GM12891 (cell line): ENCODE results near the gene THADA.

Experiments
- DNase-seq: peaks from one replicate; pipeline ENCODE4 v3.0.0; 2011; ENCODE audit warnings: low spot score; ENCODE audit not compliant: insufficient read length
- FAIRE-seq: peaks from 2 replicates; lab custom pipeline; 2011; peaks lifted over from hg19 to GRCh38; lab: Jason Lieb, UNC
- PAX5 ChIP-seq: IDR thresholded peaks from 2 replicates; pipeline ENCODE4 v1.6.1; 2011; ENCODE audit warnings: low read length, moderate library complexity, mild to moderate bottlenecking; ENCODE audit not compliant: insufficient read depth, severe bottlenecking
- POLR2A ChIP-seq: IDR thresholded peaks from 2 replicates; pipeline ENCODE4 v1.6.1; 2011; ENCODE audit warnings: low read depth, low read length, control low read depth
- POLR2AphosphoS5 ChIP-seq: IDR thresholded peaks from 2 replicates; pipeline ENCODE4 v1.6.1; 2011; ENCODE audit warnings: low read depth, low read length, control low read depth
- POU2F2 ChIP-seq: IDR thresholded peaks from 2 replicates; pipeline ENCODE4 v1.6.1; 2011; ENCODE audit warnings: low read depth, mild to moderate bottlenecking, control low read depth, low read length, moderate library complexity
- SPI1 ChIP-seq: IDR thresholded peaks from 2 replicates; pipeline ENCODE4 v1.6.1; 2011; ENCODE audit warnings: low read depth, low read length, control low read depth
- TAF1 ChIP-seq: IDR thresholded peaks from 2 replicates; pipeline ENCODE4 v1.6.1; 2011; ENCODE audit warnings: low read depth, low read length, control low read depth

Gene THADA

DNA sequence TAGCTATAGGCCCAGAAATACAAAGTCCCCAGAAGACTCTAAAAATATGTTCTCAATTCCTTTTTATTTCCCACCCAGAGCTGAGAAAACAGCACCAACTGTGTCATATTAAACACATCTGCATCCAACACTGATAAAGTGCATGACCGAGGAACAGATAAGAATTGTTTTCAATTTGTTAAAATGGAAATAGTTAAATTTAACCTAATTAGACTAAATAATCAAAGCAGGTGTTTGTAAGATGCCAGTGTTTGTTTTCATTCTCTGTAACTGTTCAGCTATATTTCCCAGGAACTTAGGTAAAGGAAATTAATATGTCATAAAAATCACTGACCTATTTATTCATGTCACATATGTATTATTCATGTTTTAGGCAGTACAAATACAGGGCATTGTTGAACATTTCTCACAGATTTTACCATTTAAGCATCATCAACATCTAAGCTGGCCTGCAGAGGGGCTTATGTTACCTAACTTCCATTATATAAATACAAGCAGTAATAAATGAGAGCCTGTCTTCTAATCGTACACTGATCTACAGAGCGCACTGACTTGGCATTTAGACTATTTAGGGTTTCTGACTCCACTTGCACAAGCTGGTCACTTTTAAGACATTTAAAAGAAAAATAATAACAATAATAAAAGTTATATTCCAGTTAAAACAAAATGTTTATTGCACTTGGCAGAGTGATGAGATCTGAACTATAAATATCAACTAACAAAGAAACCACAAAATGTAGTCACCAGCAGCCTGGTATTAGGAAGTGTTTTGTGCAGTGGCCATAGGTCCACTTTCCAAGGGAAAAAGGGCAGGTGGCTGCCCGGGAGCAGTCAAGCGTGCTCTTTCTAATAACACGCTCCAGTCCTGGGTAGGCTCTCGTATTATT lies 282.8 kb downstream of the THADA start:
- peak; percentile 9 for FAIRE-seq
- no peak for TF ChIP-seq TAF1
- TF ChIP-seq POLR2A: no peak
- no peak for TF ChIP-seq POU2F2
- no peak for TF ChIP-seq POLR2AphosphoS5
- TF ChIP-seq SPI1: no peak
- DNase-seq: no peak

GRCh38 chr2:43311276-43311675 lies 284.6 kb downstream of the THADA start:
- DNase-seq (no peak), FAIRE-seq (no peak)
- TF ChIP-seq TAF1 (no peak), POLR2AphosphoS5 (no peak), SPI1 (no peak), PAX5 (no peak), POLR2A (no peak), POU2F2 (no peak)

DNA sequence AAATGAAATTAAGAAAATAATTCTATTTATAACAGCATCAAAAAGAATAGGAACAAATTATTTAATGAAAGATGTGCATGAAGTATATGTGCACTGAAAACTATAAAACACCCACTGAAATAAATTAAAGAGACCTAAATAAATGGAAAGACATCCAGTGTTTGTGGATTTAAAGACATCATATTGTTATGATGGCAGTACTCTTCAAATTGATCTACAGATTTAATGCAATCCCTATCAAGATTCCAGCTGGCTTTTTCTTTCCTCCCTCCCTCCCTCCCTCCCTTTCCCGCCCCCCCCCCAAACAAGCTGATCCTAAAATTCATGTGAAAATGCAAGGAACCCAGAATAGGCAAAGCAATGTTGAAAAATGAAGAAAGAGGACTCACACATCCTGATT lies 285.9 kb downstream of the THADA start:
- no peak for TF ChIP-seq POU2F2
- FAIRE-seq: no peak
- DNase-seq: no peak

DNA sequence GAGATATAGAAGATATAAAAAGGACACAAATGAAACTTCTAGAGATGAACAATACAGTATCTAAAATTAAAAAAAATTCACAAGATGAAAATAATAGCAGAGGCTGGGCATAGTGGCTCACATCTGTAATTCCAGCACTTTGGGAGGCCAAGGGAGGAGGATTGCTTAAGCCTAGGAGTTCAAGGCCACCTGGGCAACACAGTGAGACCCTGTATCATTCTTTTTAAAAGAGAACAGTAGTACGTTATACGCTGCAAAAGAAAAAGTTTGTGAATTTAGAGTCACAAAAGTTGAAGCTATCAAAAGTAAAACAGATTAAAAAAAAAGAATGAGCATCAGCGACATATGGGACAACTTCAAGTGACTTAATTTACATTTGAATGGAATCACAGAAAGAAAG lies 287.9 kb downstream of the THADA start:
- TF ChIP-seq POU2F2: no peak
- no peak for TF ChIP-seq POLR2A
- no peak for TF ChIP-seq SPI1
- no peak for TF ChIP-seq TAF1
- no peak for TF ChIP-seq POLR2AphosphoS5
- no peak for TF ChIP-seq PAX5
- no peak for FAIRE-seq
- DNase-seq: no peak

DNA sequence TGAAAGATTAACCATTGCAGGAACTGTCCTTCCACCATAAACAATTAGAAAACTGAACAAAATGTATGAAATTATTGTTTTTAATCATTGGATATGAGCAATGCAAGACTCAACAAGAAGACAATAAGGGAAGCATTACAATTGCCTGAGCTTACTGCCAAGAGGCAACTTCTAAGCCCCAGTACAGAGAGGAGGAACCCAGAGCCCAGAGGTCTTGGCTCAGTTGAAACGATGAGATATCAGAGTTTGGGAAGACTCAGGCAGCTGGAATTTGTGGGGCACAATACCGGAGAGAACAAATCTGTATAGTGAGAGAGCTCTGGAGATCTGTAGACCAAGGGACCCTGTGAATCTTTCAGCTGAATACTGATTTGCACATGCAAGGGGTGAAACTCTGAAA lies 288.8 kb downstream of the THADA start:
- TF ChIP-seq PAX5 (no peak), TAF1 (no peak), POLR2A (no peak), POLR2AphosphoS5 (no peak), SPI1 (no peak), POU2F2 (no peak)
- DNase-seq (no peak), FAIRE-seq (no peak)

DNA sequence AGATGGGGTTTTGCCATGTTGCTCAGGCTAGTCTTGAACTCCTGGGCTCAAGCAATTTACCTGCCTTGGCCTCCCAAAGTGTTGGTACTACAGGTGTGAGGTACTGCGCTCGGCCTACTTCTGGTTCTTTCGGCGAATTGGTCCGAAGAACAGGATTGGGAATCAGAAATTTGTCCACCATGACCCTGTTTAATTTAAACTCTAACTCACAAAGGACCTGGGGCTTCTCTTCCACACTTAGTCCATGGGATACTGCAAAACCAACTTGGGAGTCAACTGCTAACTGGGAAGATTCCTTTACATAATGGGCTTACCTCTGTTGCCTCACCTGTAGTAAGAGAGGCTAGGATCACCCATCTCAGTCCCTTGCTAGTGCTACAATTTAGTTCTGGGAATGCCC lies 289.6 kb downstream of the THADA start:
- FAIRE-seq (no peak), DNase-seq (no peak)
- TF ChIP-seq SPI1: no peak
- no peak for TF ChIP-seq POLR2AphosphoS5
- no peak for TF ChIP-seq PAX5
- no peak for TF ChIP-seq TAF1
- no peak for TF ChIP-seq POLR2A
- TF ChIP-seq POU2F2: no peak

- FAIRE-seq (no peak), DNase-seq (no peak)
- TF ChIP-seq SPI1 (peak; percentile 29; the same call in 1 of the 2 replicates), POLR2AphosphoS5 (no peak), POU2F2 (no peak), POLR2A (no peak), TAF1 (no peak), PAX5 (no peak)
Measured at GRCh38 chr2:43305517-43305916, 290.3 kb downstream of the THADA start.

GRCh38 chr2:43305012-43305411 lies 290.8 kb downstream of the THADA start:
- no peak for DNase-seq
- FAIRE-seq: no peak
- TF ChIP-seq TAF1: no peak
- no peak for TF ChIP-seq POU2F2
- no peak for TF ChIP-seq PAX5

DNA sequence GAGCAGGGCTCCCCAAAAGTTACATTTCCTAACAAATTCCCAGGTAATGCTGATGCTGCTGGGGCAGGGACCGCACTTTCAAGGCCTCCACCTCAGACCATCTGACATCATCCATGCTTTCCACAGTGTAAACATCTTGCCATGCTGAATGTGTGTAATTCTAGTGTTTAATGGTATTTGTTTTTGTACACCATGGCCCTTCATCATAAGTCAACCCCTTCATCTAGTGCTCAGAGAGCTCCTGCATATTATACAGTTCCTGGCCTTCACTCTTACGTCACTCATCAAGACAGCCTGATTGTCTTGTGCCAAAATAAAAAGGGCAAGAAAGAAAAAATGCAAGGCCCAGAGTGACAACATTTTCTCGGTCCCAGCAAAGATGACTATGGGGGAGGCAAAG lies 291.9 kb downstream of the THADA start:
- TF ChIP-seq POLR2AphosphoS5: no peak
- TF ChIP-seq TAF1: no peak
- no peak for TF ChIP-seq POU2F2
- no peak for TF ChIP-seq PAX5
- no peak for TF ChIP-seq POLR2A
- no peak for TF ChIP-seq SPI1

DNA sequence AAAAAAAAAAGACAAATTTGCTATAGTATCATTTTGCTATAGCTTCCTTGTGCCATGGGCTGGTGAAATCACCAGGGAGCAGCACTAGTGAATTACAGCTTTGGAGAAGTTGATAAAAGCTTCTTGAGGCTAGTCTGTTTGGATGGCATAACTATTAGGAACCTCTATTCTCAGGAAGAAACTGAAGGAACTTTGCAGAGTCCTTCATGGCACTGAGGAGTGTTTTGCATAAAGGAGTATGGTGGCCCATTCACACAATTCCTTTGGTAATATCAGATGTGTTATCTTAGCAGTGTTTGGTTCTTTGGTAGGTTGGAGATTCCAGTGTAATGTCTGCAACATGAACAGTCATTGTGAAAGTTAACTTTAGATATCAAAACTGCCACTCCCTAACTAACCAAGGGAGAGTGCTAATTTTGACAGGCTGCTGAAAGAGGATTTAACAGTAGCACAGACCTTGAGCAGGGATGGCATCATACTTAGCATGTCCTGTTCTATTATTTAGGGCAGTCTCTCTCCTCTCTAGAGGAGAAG lies 292.8 kb downstream of the THADA start:
- TF ChIP-seq TAF1 (no peak), SPI1 (no peak), POU2F2 (no peak), PAX5 (no peak), POLR2A (no peak), POLR2AphosphoS5 (no peak)
- FAIRE-seq: peak; percentile 64
- DNase-seq: no peak

More for the DNA sequence above, 291.9 kb downstream of the THADA start:
- FAIRE-seq (peak; percentile 5), DNase-seq (no peak)
